Left forelimb (tissue), 1 donor: ENCODE data around the gene DMRTC2.
"Not testable (repeated sequence)": the region's sequence is repeated elsewhere in the genome, so short reads cannot be mapped to it uniquely, and the experiment has no call there.

Experiments used
- DNase-seq: peaks from one replicate; pipeline ENCODE4 v3.0.0-alpha.2; 2018; ENCODE audit warnings: low spot score

The DMRTC2 gene

GRCh38 chr19:41871573-41872383 is 26.9 kb downstream of the DMRTC2 start:
- DNase-seq: no peak

GRCh38 chr19:41872384-41872774 is 27.5 kb downstream of the DMRTC2 start:
- DNase-seq: no peak

GRCh38 chr19:41872775-41873647 is 28.2 kb downstream of the DMRTC2 start:
- no peak for DNase-seq

GRCh38 chr19:41875973-41876372 is 31.1 kb downstream of the DMRTC2 start:
- not testable (repeated sequence) for DNase-seq

GRCh38 chr19:41876847-41877832 is 32.3 kb downstream of the DMRTC2 start, which contains the start of gene CD79A:
Gene CD79A (plus strand): TSS chr19:41877279. CDS start chr19:41877305, 26 bp downstream.
- no peak for DNase-seq

- DNase-seq: no peak
Observed at GRCh38 chr19:41877916-41878905, 33.4 kb downstream of the DMRTC2 start.

GRCh38 chr19:41879080-41879479 is 34.2 kb downstream of the DMRTC2 start:
- no peak for DNase-seq

- DNase-seq: no peak
Observed at GRCh38 chr19:41879670-41880328, 35.0 kb downstream of the DMRTC2 start.

- no peak for DNase-seq
Observed at GRCh38 chr19:41880329-41880708, 35.5 kb downstream of the DMRTC2 start.

GRCh38 chr19:41882568-41883462 is 38.0 kb downstream of the DMRTC2 start, which contains the start of gene ARHGEF1:
Gene ARHGEF1 (plus strand): TSS chr19:41883184. CDS start chr19:41888083, 4,899 bp downstream.
- no peak for DNase-seq

- no peak for DNase-seq
Observed at GRCh38 chr19:41883463-41883820, 38.6 kb downstream of the DMRTC2 start.

GRCh38 chr19:41883821-41884733 is 39.2 kb downstream of the DMRTC2 start:
- DNase-seq: peak; percentile 94

- DNase-seq: no peak
Observed at GRCh38 chr19:41886761-41887710, 42.2 kb downstream of the DMRTC2 start.

GRCh38 chr19:41887711-41888382 is 43.0 kb downstream of the DMRTC2 start:
- DNase-seq: no peak

- no peak for DNase-seq
Observed at GRCh38 chr19:41888926-41889325, 44.1 kb downstream of the DMRTC2 start.

GRCh38 chr19:41889896-41890295 is 45.1 kb downstream of the DMRTC2 start:
- DNase-seq: no peak
